HepG2 (cell line): ENCODE results near the gene PLCB2. TPM values are rescaled to one million over a fixed set of nuclear protein-coding genes. Genes with fewer than 3 reads are reported as not detected.

Experiments used
- ATAC-seq: fragments of 200-7000 bp; cut with Tn5 transposase; 3 replicates; pipeline ENCODE4 v1.9.1; 2020; ENCODE audit warnings: mild to moderate bottlenecking, moderate library complexity
- BruUV-seq: library from RNA; stranded (reverse); fragments of 400-500 nt; replicated peaks from 2 replicates; lab custom pipeline; 2021; lab: Mats Ljungman, UMichigan
- CTCF ChIA-PET: fragments of 300-600 bp; formaldehyde crosslinking; extraction: SDS; loops from one replicate; lab custom pipeline; 2021; ENCODE audit warnings: low total read pairs, inconsistent platforms, low intra/inter-chr PET ratio; lab: Yijun Ruan, JAX
- POLR2A ChIA-PET: fragments of 350-600 bp; sonication (Branson Sonifier 250); formaldehyde crosslinking; loops from one replicate; lab custom pipeline; 2020; ENCODE audit warnings: antibody characterized with exemption, inconsistent platforms; lab: Yijun Ruan, JAX
- DNase-seq: peaks from one replicate; pipeline ENCODE4 v3.0.0-alpha.2; 2015; ENCODE audit warnings: low spot score
- FAIRE-seq: peaks from 3 replicates; lab custom pipeline; 2011; peaks lifted over from hg19 to GRCh38; lab: Jason Lieb, UNC
- H2AFZ ChIP-seq: one replicate; pipeline ENCODE4 v1.6.1; 2011; ENCODE audit warnings: low read length, inconsistent platforms
- H3K27ac ChIP-seq: fragments of 300-600 bp; 3 replicates; pipeline ENCODE4 v1.8.0; 2011; ENCODE audit warnings: mixed run types, mild to moderate bottlenecking, mixed read lengths, low read length, inconsistent platforms; ENCODE audit not compliant: insufficient read depth; ENCODE audit errors: extremely low read length
- H3K27me3 ChIP-seq, 2 experiments: fragments of 200-600 bp in 1 of 2; 2 replicates in 1 of 2; 3 replicates in 1 of 2; pipeline versions ENCODE4 v1.6.0 to v1.8.0; 2011; ENCODE audit warnings: low read length in 2 of 2, mild to moderate bottlenecking in 2 of 2, moderate library complexity in 2 of 2, inconsistent platforms in 1 of 2; ENCODE audit not compliant: insufficient read depth in 2 of 2, control insufficient read depth in 1 of 2
- H3K36me3 ChIP-seq, 2 experiments: fragments of 200-600 bp in 1 of 2; replicated peaks in 1 of 2; 2 replicates in 1 of 2; 3 replicates in 1 of 2; pipeline versions ENCODE4 v1.5.1 to v1.8.0; 2011; ENCODE audit warnings: low read length in 2 of 2, inconsistent platforms in 1 of 2; ENCODE audit not compliant: insufficient read depth in 2 of 2, control insufficient read depth in 1 of 2
- H3K4me1 ChIP-seq: 2 replicates; pipeline ENCODE4 v1.5.1; 2012; ENCODE audit warnings: low read length, inconsistent platforms; ENCODE audit not compliant: insufficient read depth
- H3K4me2 ChIP-seq: 2 replicates; pipeline ENCODE4 v1.6.0; 2011; ENCODE audit warnings: low read depth, low read length, inconsistent platforms
- H3K4me3 ChIP-seq, 3 experiments: fragments of 200-600 bp in 1 of 3; sonication (generic), shearing (Covaris generic) in 1 of 3; replicated peaks in 1 of 3; 2 replicates each; pipeline ENCODE4 v1.5.1; 2011 to 2016; ENCODE audit warnings: low read length in 3 of 3, inconsistent platforms in 2 of 3, low read depth in 2 of 3, mild to moderate bottlenecking in 2 of 3, control low read depth in 1 of 3, mixed read lengths in 1 of 3; ENCODE audit not compliant: insufficient read depth in 1 of 3
- H3K79me2 ChIP-seq: one replicate; pipeline ENCODE4 v1.6.1; 2011; ENCODE audit warnings: low read length, inconsistent platforms; ENCODE audit not compliant: insufficient read depth
- H3K9ac ChIP-seq: 2 replicates; pipeline ENCODE4 v1.6.0; 2011; ENCODE audit warnings: mild to moderate bottlenecking, low read depth, low read length, inconsistent platforms; ENCODE audit not compliant: insufficient read depth
- H3K9me3 ChIP-seq: 2 replicates; pipeline ENCODE4 v1.5.1; 2012; ENCODE audit warnings: mild to moderate bottlenecking, low read length
- H4K20me1 ChIP-seq: 2 replicates; pipeline ENCODE4 v1.6.0; 2011; ENCODE audit warnings: inconsistent platforms, mild to moderate bottlenecking, low read length, moderate library complexity; ENCODE audit not compliant: insufficient read depth
- CENPT ChIP-seq: sonication (generic); formaldehyde crosslinking; IDR thresholded peaks from 2 replicates; pipeline ENCODE4 v1.8.0; 2022; ENCODE audit warnings: low read depth, mild to moderate bottlenecking, moderate library complexity, missing genetic modification reagents
- GZF1 ChIP-seq: sonication (generic); formaldehyde crosslinking; IDR thresholded peaks from 2 replicates; pipeline ENCODE4 v1.5.1; 2020; ENCODE audit warnings: mild to moderate bottlenecking, missing genetic modification reagents
- PHF20 ChIP-seq: sonication (generic); formaldehyde crosslinking; IDR thresholded peaks from 2 replicates; pipeline ENCODE4 v1.5.0; 2020; ENCODE audit warnings: mild to moderate bottlenecking, missing genetic modification reagents
- PHF21A ChIP-seq: sonication (generic); formaldehyde crosslinking; IDR thresholded peaks from 2 replicates; pipeline ENCODE4 v1.5.0; 2020; ENCODE audit warnings: mild to moderate bottlenecking, missing genetic modification reagents
- ZNF343 ChIP-seq: sonication (generic); formaldehyde crosslinking; IDR thresholded peaks from 2 replicates; pipeline ENCODE4 v1.4.0; 2020; ENCODE audit warnings: mild to moderate bottlenecking, missing genetic modification reagents
- ZNF605 ChIP-seq: sonication (generic); formaldehyde crosslinking; IDR thresholded peaks from 2 replicates; pipeline ENCODE4 v1.8.0; 2022; ENCODE audit warnings: mild to moderate bottlenecking, missing genetic modification reagents
- WGBS: methylation state at CpG from one replicate; pipeline ENCODE4 v1.1.6; 2017; ENCODE audit warnings: low lambda C conversion rate; 5-methylcytosine and 5-hydroxymethylcytosine counted together
- in situ Hi-C: cut with HindIII; loops from 2 replicates; pipeline ENCODE4 v1.10.0; 2017; ENCODE audit warnings: low pct_unique_long_range_greater_than_20kb; ENCODE audit not compliant: extremely low pct_ligation_motif_present
- intact Hi-C: fragments of 100-400 bp; cut with micrococcal nuclease; formaldehyde crosslinking; loops from one replicate; pipeline ENCODE4 v1.10.0; 2022; ENCODE audit not compliant: unreplicated experiment
- polyA plus RNA-seq, 8 experiments: library from polyadenylated mRNA; depleted of rRNA in 3 of 8; stranded (reverse) in 7 of 8; unstranded in 1 of 8; fragments of >200 nt; fragmentation: Illumina TruSeq in 4 of 8; extraction: Trizol in 4 of 8; gene quantifications; 2 replicates each; pipeline versions ENCODE4 v1.2.1 to v1.2.3, GENCODE V29; 2011 to 2016; ENCODE audit warnings: low read depth in 4 of 8, missing spikeins in 1 of 8, mixed read lengths in 1 of 8; ENCODE audit not compliant: insufficient read depth in 1 of 8
- total RNA-seq, 5 experiments: library from RNA; depleted of rRNA; stranded (reverse); fragments of >200 nt; fragmentation: Illumina TruSeq; extraction: Trizol; gene quantifications; 2 replicates each; pipeline ENCODE4 v1.2.3, GENCODE V29; 2016; ENCODE audit warnings: low read depth in 1 of 5
- TF ChIP-seq, protein P1 (sequence below): fragments of 450-650 bp; IDR thresholded peaks from 2 replicates; pipeline ENCODE4 v1.6.1; 2017; ENCODE audit warnings: mild to moderate bottlenecking
- TF ChIP-seq, protein P2 (sequence below): sonication (generic); formaldehyde crosslinking; IDR thresholded peaks from 2 replicates; pipeline ENCODE4 v1.4.0; 2020; ENCODE audit warnings: missing genetic modification reagents, borderline replicate concordance
- TF ChIP-seq, protein P3 (sequence below): sonication (generic); formaldehyde crosslinking; IDR thresholded peaks from 2 replicates; pipeline ENCODE4 v1.8.0; 2022; ENCODE audit warnings: missing genetic modification reagents, low read depth, mild to moderate bottlenecking, borderline replicate concordance
- TF ChIP-seq, protein P4 (sequence below): sonication (generic); formaldehyde crosslinking; IDR thresholded peaks from 2 replicates; pipeline ENCODE4 v1.5.0; 2020; ENCODE audit warnings: mild to moderate bottlenecking, missing genetic modification reagents

Gene PLCB2
- total and polyA plus RNA-seq, 2 of the 13 experiments (the other 11 are each of a cell fraction or from before 2014, with no cell fraction given): 0.11 TPM; not detected in 1

DNA sequence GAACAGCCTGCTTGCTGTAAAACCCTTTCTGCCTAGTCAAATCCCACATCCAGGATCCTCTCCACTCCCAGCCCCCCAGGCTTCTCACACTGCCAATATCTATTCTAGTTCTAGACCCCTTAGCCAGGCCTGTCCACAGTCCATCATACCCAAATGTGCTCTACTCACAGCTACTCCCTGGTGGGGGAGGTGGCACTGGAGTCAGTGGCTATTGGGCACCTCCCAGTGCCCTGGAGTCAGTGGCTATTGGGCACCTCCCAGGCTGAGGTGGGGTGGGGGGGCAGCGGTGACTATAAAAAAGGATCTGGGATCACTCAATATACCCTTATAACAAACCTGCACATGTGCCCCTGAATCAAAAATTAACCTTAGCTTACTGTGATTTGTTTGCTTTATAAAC is 49.5 kb upstream of the PLCB2 start:
- H3K79me2 ChIP-seq: no peaks in the 10 kb centered on the region
- intact Hi-C loops: no loop called here
- peak overlapping the region; percentile 81; the same call in 1 of the 2 replicates for H3K4me2 ChIP-seq
- no peaks in the 10 kb centered on the region for H4K20me1 ChIP-seq
- FAIRE-seq (no peak), ATAC-seq (no peak), DNase-seq (no peak)
- in situ Hi-C loops: no loop called here
- ChIA-PET POLR2A (interaction anchor here (1.7 kb wide), 1 partner anchor 19 kb away, joined by 3 read pairs; no protein-coding TSS in a partner anchor), CTCF (no interaction called here)
- TF ChIP-seq PHF20 (CRISPR knock-in tag) (0 out of 2 replicates have a peak, but pooled peaks have one; percentile 3), CENPT (no peak), ZNF343 (no peak)
- TF ChIP-seq, protein P1, sequence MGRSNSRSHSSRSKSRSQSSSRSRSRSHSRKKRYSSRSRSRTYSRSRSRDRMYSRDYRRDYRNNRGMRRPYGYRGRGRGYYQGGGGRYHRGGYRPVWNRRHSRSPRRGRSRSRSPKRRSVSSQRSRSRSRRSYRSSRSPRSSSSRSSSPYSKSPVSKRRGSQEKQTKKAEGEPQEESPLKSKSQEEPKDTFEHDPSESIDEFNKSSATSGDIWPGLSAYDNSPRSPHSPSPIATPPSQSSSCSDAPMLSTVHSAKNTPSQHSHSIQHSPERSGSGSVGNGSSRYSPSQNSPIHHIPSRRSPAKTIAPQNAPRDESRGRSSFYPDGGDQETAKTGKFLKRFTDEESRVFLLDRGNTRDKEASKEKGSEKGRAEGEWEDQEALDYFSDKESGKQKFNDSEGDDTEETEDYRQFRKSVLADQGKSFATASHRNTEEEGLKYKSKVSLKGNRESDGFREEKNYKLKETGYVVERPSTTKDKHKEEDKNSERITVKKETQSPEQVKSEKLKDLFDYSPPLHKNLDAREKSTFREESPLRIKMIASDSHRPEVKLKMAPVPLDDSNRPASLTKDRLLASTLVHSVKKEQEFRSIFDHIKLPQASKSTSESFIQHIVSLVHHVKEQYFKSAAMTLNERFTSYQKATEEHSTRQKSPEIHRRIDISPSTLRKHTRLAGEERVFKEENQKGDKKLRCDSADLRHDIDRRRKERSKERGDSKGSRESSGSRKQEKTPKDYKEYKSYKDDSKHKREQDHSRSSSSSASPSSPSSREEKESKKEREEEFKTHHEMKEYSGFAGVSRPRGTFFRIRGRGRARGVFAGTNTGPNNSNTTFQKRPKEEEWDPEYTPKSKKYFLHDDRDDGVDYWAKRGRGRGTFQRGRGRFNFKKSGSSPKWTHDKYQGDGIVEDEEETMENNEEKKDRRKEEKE: no peak
- no peaks in the 10 kb centered on the region for H3K9me3 ChIP-seq
- H3K4me3 ChIP-seq: 0 out of 6 replicates have a peak overlapping the region, but pooled peaks of 1 of the 3 experiments have one; percentile 67
- no peak overlapping the region for H2AFZ ChIP-seq
- no TSS peak for BruUV-seq
- no peak overlapping the region for H3K9ac ChIP-seq
- H3K27ac ChIP-seq: no peak overlapping the region
- H3K36me3 ChIP-seq: no peaks in the 10 kb centered on the region
- 6% methylated on average over 1 of the region's 1 CpG for whole genome bisulfite sequencing
- peaks cover 25% of the 10 kb centered on the region for H3K4me1 ChIP-seq
- H3K27me3 ChIP-seq: peaks cover 3 to 46% of the 10 kb centered on the region in 2 experiments; a peak in 4 of 5 replicates

DNA sequence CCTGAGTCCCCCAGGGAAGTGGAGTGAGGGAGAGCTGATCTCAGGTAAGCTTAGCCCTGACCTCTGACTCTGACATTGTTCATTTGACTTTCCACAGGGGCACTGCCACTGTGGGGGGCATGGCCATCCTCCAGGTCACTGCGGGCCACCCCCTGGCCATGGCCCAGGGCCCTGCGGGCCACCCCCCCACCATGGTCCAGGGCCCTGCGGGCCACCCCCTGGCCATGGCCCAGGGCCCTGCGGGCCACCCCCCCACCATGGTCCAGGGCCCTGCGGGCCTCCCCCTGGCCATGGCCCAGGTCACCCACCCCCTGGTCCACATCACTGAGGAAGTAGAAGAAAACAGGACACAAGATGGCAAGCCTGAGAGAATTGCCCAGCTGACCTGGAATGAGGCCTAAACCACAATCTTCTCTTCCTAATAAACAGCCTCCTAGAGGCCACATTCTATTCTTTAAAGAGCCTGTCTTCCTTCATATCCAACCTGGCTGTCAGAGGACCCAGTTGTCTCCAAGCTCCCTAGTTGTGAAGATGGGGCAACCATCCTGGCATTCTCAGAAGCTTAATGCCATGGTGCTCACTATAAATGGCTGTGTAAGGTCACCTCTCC is 48.3 kb upstream of the PLCB2 start:
- FAIRE-seq (no peak), DNase-seq (no peak), ATAC-seq (no peak)
- Histone ChIP-seq H4K20me1 (no peaks in the 10 kb centered on the region), H2AFZ (no peak overlapping the region), H3K4me3 (no peak overlapping the region), H3K79me2 (no peaks in the 10 kb centered on the region), H3K4me2 (no peak overlapping the region), H3K27ac (no peak overlapping the region), H3K27me3 (peaks cover 3 to 40% of the 10 kb centered on the region in 2 experiments; a peak in 4 of 5 replicates), H3K9me3 (no peaks in the 10 kb centered on the region), H3K36me3 (no peaks in the 10 kb centered on the region), H3K9ac (no peak overlapping the region), H3K4me1 (peaks cover 26% of the 10 kb centered on the region)
- intact Hi-C loops (no loop called here), in situ Hi-C loops (no loop called here)
- ChIA-PET POLR2A (interaction anchor here (1.0 to 1.7 kb wide), 2 partner anchors 15 to 18 kb away, joined by 3 read pairs; partner anchors contain the start of gene CCDC9B), CTCF (no interaction called here)
- WGBS: 50% methylated on average over 1 of the region's 5 CpGs
- BruUV-seq: no TSS peak
- TF ChIP-seq, protein P2, sequence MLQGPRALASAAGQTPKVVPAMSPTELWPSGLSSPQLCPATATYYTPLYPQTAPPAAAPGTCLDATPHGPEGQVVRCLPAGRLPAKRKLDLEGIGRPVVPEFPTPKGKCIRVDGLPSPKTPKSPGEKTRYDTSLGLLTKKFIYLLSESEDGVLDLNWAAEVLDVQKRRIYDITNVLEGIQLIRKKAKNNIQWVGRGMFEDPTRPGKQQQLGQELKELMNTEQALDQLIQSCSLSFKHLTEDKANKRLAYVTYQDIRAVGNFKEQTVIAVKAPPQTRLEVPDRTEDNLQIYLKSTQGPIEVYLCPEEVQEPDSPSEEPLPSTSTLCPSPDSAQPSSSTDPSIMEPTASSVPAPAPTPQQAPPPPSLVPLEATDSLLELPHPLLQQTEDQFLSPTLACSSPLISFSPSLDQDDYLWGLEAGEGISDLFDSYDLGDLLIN (CRISPR knock-in tag): no peak
- TF ChIP-seq, protein P3, sequence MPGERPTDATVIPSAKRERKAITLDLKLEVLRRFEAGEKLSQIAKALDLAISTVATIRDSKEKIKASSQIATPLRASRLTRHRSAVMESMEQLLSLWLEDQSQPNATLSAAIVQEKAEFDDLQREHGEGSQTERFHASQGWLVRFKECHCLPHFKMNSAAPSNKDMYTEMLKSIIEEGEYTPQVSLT (CRISPR knock-in tag): no peak
- TF ChIP-seq GZF1 (CRISPR knock-in tag) (no peak), PHF21A (CRISPR knock-in tag) (no peak), ZNF605 (CRISPR knock-in tag) (no peak)
- TF ChIP-seq, protein P4, sequence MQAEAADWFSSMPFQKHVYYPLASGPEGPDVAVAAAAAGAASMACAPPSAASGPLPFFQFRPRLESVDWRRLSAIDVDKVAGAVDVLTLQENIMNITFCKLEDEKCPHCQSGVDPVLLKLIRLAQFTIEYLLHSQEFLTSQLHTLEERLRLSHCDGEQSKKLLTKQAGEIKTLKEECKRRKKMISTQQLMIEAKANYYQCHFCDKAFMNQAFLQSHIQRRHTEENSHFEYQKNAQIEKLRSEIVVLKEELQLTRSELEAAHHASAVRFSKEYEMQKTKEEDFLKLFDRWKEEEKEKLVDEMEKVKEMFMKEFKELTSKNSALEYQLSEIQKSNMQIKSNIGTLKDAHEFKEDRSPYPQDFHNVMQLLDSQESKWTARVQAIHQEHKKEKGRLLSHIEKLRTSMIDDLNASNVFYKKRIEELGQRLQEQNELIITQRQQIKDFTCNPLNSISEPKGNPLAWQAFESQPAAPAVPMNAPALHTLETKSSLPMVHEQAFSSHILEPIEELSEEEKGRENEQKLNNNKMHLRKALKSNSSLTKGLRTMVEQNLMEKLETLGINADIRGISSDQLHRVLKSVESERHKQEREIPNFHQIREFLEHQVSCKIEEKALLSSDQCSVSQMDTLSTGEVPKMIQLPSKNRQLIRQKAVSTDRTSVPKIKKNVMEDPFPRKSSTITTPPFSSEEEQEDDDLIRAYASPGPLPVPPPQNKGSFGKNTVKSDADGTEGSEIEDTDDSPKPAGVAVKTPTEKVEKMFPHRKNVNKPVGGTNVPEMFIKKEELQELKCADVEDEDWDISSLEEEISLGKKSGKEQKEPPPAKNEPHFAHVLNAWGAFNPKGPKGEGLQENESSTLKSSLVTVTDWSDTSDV: no peak
